GM19035 (cell line): Measurements from ENCODE around the gene CRYZ.

Experiments used
- ATAC-seq: cut with Tn5 transposase; IDR thresholded peaks from one replicate; pipeline ENCODE4 v1.9.1; 2021; ENCODE audit not compliant: unreplicated experiment

The CRYZ gene

GRCh38 chr1:74731399-74732052, 1.3 kb downstream of the CRYZ start:
- no peak for ATAC-seq

GRCh38 chr1:74729741-74730478, 2.9 kb downstream of the CRYZ start:
- ATAC-seq: no peak

- no peak for ATAC-seq
Observed at GRCh38 chr1:74728736-74729135, 4.1 kb downstream of the CRYZ start.

GRCh38 chr1:74726063-74726462, 6.8 kb downstream of the CRYZ start:
- ATAC-seq: no peak

GRCh38 chr1:74717626-74718025, 15.2 kb downstream of the CRYZ start:
- ATAC-seq: no peak

- ATAC-seq: no peak
Observed at GRCh38 chr1:74716822-74717221, 16.0 kb downstream of the CRYZ start.

- no peak for ATAC-seq
Observed at GRCh38 chr1:74715806-74716205, 17.0 kb downstream of the CRYZ start.

GRCh38 chr1:74715236-74715502, 17.7 kb downstream of the CRYZ start:
- ATAC-seq: no peak

- ATAC-seq: peak; percentile 77
Observed at GRCh38 chr1:74714429-74715235, 18.2 kb downstream of the CRYZ start.

GRCh38 chr1:74713849-74714248, 19.0 kb downstream of the CRYZ start:
- no peak for ATAC-seq

GRCh38 chr1:74712881-74713280, 20.0 kb downstream of the CRYZ start:
- no peak for ATAC-seq

GRCh38 chr1:74703386-74704182, 29.3 kb downstream of the CRYZ start:
- no peak for ATAC-seq

GRCh38 chr1:74699331-74699730, 33.5 kb downstream of the CRYZ start:
- ATAC-seq: no peak

- ATAC-seq: no peak
Observed at GRCh38 chr1:74697832-74698231, 35.0 kb downstream of the CRYZ start.

- no peak for ATAC-seq
Observed at GRCh38 chr1:74693473-74693872, 39.4 kb downstream of the CRYZ start.

- ATAC-seq: no peak
Observed at GRCh38 chr1:74690909-74691308, 41.9 kb downstream of the CRYZ start.

GRCh38 chr1:74690364-74690696, 42.5 kb downstream of the CRYZ start:
- no peak for ATAC-seq

- peak; percentile 75 for ATAC-seq
Observed at GRCh38 chr1:74689621-74690363, 43.1 kb downstream of the CRYZ start.

- ATAC-seq: no peak
Observed at GRCh38 chr1:74686928-74687327, 45.9 kb downstream of the CRYZ start.

GRCh38 chr1:74684301-74684700, 48.5 kb downstream of the CRYZ start:
- no peak for ATAC-seq

- no peak for ATAC-seq
Observed at GRCh38 chr1:74683656-74684055, 49.2 kb downstream of the CRYZ start.
